Measurements from ENCODE around the gene FAM53B. TPM values are rescaled to one million over a fixed set of nuclear protein-coding genes. Genes with fewer than 3 reads are reported as not detected.

Gene FAM53B
- total RNA-seq, 2 experiments from 2014 or later = 15.1 to 18.0 TPM

GRCh38 chr10:124586142-124586541 lies 158.0 kb downstream of the FAM53B start:
- no peaks in the 10 kb centered on the region for H3K4me1 Mint-ChIP-seq (ENCODE audit: low read depth)
- no peak overlapping the region for H3K27ac Mint-ChIP-seq
- DNase-seq (no peak), ATAC-seq (no peak)
- TF ChIP-seq CTCF (IDR thresholded peaks at IDR 0.05) = no peak
- no peak overlapping the region for H3K4me3 Mint-ChIP-seq
- CTCF ChIA-PET = interaction anchor here (0.6 kb wide), 1 partner anchor 322 kb away, joined by 3 read pairs; no protein-coding TSS in a partner anchor
- H3K36me3 Mint-ChIP-seq (ENCODE audit: low read depth) = peaks cover 2% of the 10 kb centered on the region
- H3K9me3 Mint-ChIP-seq = peaks cover under 1% of the 10 kb centered on the region
- POLR2A ChIA-PET = no interaction called here
- H3K27me3 Mint-ChIP-seq = no peaks in the 10 kb centered on the region
- intact Hi-C loops (cut with micrococcal nuclease) = no loop called here

GRCh38 chr10:124579011-124579399 lies 165.2 kb downstream of the FAM53B start:
- Mint-ChIP-seq H3K4me1 (ENCODE audit: low read depth) (no peaks in the 10 kb centered on the region), H3K4me3 (no peak overlapping the region), H3K27ac (no peak overlapping the region), H3K36me3 (ENCODE audit: low read depth) (peaks cover 4% of the 10 kb centered on the region), H3K9me3 (peaks cover 4% of the 10 kb centered on the region), H3K27me3 (no peaks in the 10 kb centered on the region)
- no peak for TF ChIP-seq CTCF (IDR thresholded peaks at IDR 0.05)
- ChIA-PET CTCF (no interaction called here), POLR2A (no interaction called here)
- intact Hi-C loops (cut with micrococcal nuclease) = no loop called here
- ATAC-seq (no peak), DNase-seq (no peak)

- ATAC-seq (no peak), DNase-seq (no peak)
- intact Hi-C loops (cut with micrococcal nuclease) = no loop called here
- POLR2A ChIA-PET = no interaction called here
- Mint-ChIP-seq H3K4me1 (ENCODE audit: low read depth) (no peaks in the 10 kb centered on the region), H3K4me3 (no peak overlapping the region), H3K9me3 (peaks cover 4% of the 10 kb centered on the region), H3K27ac (no peak overlapping the region), H3K36me3 (ENCODE audit: low read depth) (peaks cover 4% of the 10 kb centered on the region), H3K27me3 (no peaks in the 10 kb centered on the region)
- CTCF ChIA-PET = no interaction called here
- TF ChIP-seq CTCF (IDR thresholded peaks at IDR 0.05) = no peak
These were observed 165.8 kb downstream of the FAM53B start for GRCh38 chr10:124578231-124579010.

- no peak overlapping the region for H3K4me3 Mint-ChIP-seq
- no peaks in the 10 kb centered on the region for H3K27me3 Mint-ChIP-seq
- H3K36me3 Mint-ChIP-seq (ENCODE audit: low read depth) = peaks cover 4% of the 10 kb centered on the region
- DNase-seq (no peak), ATAC-seq (no peak)
- CTCF ChIA-PET = no interaction called here
- POLR2A ChIA-PET = no interaction called here
- intact Hi-C loops (cut with micrococcal nuclease) = no loop called here
- TF ChIP-seq CTCF (IDR thresholded peaks at IDR 0.05) = no peak
- H3K27ac Mint-ChIP-seq = no peak overlapping the region
- H3K9me3 Mint-ChIP-seq = peaks cover 4% of the 10 kb centered on the region
- no peaks in the 10 kb centered on the region for H3K4me1 Mint-ChIP-seq (ENCODE audit: low read depth)
These were observed 166.5 kb downstream of the FAM53B start for GRCh38 chr10:124577651-124578050.

GRCh38 chr10:124576526-124577420 lies 167.4 kb downstream of the FAM53B start:
- Mint-ChIP-seq H3K4me3 (no peak overlapping the region), H3K36me3 (ENCODE audit: low read depth) (peaks cover 4% of the 10 kb centered on the region), H3K4me1 (ENCODE audit: low read depth) (no peaks in the 10 kb centered on the region), H3K9me3 (peaks cover 4% of the 10 kb centered on the region), H3K27me3 (no peaks in the 10 kb centered on the region), H3K27ac (no peak overlapping the region)
- no peak for TF ChIP-seq CTCF (IDR thresholded peaks at IDR 0.05)
- POLR2A ChIA-PET = no interaction called here
- DNase-seq (no peak), ATAC-seq (no peak)
- intact Hi-C loops (cut with micrococcal nuclease) = no loop called here
- CTCF ChIA-PET = no interaction called here
